Measurements from ENCODE around the gene DIDO1.
"Not testable (repeated sequence)": the region's sequence is repeated elsewhere in the genome, so short reads cannot be mapped to it uniquely, and the experiment has no call there.

The DIDO1 gene

DNA sequence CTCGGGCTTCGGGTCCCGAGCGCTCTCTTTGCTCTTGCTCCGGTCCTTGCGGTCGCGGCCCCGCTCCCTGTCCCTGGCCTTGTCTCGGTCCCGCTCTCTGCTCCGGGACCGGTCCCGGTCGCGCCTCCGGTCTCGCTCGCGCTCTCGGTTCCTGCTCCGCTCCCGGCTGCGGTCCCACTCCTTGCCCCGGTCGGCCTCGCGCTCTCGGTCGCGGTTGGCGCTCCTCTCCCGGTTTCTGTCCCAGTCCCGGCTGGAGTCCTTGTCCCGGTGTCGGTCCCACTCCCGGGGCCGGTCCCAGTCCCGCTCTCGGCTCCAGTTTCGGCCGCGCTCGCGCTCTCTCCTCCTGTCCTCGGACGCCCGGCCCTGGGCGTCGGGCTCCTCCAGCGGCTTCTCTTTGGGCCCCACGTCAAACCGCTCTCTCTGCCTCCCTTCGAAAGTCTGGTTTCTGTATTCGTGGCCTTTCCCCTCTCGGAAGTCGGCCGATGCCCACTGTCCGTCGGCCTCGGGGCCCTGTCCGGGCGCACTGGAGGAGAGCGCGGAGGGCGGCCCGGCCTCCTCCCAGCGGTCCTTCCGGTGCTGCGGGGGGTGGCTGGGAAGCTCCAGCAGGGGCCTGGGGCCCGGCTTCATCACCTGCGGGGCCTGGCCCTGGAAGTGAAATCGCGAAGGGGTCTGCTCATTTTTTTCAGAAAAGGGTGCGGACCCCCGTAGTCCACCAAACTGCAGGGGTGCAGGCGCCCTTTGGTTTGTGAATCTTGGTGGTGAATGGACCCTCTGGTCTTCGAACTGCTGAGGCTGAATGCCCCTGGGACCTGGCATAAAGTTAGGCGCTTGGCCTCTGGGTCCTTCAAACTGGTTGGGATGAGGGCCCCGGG, 46.8 kb downstream of the DIDO1 start:
- no peak for DNase-seq (ENCODE audit: low read depth)

DNA sequence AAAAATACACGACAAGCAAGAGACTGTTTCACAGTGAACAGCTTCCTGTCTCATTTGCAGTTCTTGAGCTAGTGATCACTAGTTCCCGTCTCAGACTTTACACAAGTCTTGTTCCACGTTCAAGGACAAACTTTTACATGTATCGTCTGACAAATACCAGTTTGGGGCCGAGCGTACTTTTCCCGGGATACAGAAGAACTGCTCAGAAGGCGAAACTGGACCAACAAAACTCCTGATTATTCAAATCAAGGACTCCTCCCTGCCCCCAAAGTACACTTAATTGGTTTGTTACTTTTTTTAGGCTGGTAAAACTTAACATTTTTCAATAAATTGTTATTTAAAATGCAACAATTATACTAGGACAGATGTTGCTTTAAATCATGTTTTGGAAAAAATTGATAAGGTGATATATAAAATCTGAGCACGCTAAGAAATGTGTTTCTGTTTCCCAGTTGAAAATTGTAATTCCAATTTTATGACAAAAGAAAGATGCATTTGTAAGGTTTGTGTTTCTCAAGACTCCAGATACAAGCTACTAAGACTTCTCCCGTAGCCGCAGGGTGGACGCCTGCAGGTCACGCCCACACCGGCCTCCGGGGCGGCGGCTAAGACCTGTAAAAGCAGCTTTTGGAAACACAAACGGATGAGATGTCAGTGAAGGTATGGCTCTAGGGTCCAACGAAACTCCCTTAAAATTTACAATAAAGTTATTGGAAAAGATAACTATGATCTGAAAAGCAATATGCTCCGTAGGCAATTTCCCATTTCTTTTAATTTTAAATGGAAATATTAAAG, 47.9 kb downstream of the DIDO1 start:
- DNase-seq (ENCODE audit: low read depth) = no peak

DNA sequence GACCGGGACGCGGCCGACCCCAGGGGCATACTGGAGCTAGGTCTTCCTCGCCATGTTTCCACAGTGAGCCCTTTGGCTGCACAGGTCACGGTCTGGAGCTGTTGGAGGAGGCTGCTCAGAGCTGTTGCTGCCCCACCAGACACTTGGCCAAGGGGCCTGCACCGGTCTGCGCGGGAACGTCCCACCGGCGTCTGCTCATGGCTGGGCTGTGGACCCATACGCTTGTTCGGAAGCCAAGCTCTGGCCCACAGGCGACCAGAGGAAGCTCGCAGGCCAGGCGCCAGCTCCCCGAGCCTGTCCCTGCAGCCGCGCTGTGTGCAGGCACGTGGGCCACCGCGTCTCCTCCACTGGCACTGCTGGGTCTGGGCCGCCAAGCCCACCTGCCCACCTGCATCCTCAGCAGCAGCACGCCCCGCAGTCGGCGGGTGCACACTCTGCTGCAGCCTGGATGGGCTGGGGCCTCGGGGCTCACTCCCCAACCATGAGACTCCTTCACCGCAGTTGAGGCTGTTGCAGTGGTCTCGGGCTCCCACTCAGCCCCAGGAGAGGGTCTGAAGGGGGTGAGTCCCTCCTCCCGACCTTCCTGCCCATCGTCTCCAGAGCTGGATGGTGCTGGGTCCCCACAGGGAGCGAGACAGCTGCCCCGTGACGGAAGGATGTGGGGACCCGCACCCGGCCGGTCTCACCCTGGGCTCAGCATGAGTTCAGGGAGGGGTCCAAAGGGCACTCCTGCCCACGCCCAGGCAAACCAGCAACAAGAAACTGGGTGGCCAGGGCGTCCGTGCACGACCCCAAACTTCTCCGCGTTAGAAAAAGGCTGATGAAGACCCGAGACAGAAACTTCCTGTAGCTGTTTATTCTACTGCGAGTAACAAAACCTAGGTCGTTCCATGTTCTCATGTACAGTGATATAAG, 49.1 kb downstream of the DIDO1 start:
- DNase-seq (ENCODE audit: low read depth) = no peak

DNA sequence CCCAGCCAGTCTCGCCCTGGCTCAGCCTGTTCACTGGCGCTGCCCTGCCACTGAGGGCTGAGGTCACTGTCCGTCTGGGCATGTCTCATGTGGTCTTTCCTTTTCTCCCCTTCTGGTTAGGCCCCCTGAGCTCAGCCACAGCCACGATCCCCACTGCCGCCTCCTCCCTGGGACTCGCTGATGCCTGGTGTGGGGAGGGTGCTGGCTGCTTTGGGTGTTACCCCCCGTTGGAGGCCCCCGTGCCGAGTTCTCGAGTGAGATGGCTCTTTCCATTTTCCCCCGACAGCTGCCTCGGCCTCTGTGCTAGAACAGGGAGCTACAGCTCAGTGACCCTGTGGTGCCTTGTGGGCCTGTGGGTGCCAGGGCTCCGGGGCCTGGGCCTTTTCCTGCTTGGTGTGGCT, 49.8 kb downstream of the DIDO1 start:
- DNase-seq (ENCODE audit: low read depth) = no peak

DNA sequence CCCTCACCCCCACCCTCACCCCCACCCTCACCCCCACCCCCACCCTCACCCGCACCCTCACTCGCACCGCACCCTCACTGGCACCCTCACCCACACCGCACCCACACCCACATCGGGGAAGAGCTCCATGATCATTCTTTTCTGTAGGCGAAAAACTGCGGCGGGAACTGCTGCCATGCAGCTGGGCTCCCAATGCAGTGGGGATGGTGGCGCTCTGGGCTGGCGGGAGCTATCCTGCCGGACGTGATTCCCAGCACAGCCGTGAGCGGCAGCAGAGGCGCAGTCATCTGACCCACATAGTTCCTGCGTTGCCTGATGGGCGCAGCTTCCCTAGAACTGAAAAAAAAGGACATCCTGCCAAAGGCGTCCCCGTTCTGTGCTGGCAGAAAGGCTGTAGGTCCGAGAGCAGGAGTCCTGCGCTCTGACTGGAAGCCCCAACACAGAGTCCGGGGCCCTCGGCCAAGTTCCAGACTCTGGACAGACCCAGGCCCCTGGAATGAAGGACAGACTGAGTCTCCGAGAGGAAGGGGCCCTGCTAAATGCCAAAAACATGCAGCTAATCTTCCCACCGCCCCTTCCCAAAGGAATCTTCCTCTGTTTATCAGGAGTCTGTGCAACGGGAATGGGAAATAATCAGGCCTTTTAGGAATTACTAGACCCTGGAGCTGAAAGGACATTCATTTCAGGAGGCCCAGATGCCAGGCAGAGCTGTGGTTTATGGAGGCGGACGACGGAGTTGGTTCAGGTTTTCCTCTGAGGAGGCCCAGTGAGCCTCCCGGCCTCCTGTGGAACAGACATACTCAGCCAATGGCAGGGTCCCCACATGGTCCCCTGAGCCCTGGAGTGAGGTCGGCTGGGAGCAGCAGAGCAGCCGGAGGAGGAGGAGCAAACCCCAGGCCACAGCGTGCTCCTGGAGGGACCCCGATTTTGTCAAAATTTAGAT, 50.6 kb downstream of the DIDO1 start:
- DNase-seq (ENCODE audit: low read depth) = no peak

DNA sequence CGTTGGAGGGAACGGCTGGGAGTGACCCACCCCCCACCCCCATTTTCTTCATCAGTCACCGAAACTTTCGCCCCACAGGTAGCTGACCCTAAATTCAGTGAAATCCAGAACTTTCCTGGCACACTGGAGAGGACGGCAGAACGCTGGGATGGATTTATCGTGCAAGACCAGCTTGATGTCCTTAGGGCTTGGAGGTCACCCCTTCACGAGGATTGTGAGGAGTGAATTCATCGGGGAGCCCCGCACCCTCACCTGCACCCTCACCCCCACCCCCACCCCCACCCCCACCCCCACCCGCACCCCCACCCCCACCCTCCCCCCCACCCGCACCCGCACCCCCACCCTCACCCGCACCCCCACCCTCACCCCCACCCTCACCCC, 51.4 kb downstream of the DIDO1 start:
- no peak for DNase-seq (ENCODE audit: low read depth)

DNA sequence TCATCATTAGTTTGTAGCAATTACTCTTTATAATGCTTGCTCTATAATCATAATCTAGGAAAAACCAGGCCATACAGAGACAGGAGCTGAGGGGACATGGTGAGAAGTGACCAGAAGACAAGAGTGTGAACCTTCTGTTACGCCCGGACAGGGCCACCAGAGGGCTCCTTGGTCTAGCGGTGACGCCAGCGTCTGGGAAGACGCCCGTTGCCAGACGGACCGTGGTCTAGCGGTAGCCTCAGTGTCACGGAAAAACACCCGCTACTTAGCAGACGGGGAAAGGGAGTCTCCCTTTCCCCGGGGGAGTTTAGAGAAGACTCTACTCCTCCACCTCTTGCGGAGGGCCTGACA, 52.6 kb downstream of the DIDO1 start:
- not testable (repeated sequence) for DNase-seq (ENCODE audit: low read depth)

DNA sequence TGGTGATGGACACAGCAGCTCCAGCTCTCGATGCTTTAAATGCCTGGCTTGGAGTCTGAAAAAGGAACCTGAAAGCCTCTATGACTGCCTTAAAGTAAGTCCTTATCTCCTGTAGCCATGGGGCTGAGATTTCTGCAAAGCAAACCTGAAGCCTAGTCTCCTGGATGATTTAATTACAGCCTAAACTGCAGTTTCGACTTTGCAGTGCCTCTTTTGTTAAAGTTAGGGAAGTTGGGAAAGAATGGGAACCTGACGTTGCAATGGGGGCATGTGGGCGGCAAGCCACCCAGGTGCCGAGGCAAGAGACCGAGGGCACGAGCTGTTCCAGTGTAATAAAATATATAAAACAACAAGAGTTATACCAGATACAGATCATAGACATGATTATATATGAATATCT, 53.0 kb downstream of the DIDO1 start:
- DNase-seq (ENCODE audit: low read depth) = no peak

DNA sequence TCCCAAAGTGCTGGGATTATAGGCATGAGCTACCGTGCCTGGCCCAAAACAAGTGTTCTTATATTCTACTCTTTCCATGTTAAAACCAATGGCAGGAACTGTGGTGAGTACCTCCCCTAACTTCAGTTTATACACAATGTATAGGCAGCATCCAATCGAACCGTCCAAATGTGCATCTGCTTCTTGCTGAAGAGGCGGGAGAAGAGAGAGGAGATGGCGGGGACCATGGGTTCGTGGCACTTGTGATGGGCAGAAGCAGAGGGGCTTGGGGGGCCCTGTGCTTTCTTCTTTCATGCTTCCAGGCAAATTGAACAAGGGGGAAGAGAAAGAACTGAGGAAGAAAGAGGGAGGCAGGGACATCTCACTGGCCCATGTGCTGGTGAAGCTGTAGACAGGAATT, 53.4 kb downstream of the DIDO1 start:
- DNase-seq (ENCODE audit: low read depth) = no peak

DNA sequence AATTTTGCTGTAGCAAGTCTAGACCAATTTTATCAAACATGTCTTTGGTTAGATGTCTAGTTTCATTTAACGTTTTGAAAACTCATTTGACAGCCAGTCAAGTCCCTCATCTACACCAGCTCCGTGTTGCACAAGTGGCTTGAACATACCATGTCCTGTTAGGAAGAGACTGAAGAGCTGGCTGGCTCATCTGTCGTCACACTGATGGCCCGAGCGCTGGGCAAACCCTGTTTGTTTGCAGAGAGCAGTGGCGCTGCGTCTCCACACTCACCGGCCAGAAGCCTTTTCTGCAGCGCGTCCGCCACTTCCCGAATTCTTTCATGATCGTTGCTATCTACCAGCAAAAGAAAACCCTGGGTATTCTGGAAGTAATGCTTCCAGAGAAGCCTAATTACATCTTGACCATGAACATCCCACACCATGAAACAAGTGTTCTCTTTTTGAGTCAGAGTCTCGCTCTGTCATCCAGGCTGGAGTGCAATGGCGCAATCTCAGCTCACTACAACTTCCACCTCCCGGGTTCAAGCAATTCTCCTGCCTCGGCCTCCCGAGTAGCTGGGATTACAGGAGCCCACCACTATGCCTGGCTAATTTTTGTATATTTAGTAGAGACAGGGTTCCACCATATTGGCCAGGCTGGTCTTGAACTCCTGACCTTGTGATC, 54.0 kb downstream of the DIDO1 start:
- DNase-seq (ENCODE audit: low read depth) = no peak

DNA sequence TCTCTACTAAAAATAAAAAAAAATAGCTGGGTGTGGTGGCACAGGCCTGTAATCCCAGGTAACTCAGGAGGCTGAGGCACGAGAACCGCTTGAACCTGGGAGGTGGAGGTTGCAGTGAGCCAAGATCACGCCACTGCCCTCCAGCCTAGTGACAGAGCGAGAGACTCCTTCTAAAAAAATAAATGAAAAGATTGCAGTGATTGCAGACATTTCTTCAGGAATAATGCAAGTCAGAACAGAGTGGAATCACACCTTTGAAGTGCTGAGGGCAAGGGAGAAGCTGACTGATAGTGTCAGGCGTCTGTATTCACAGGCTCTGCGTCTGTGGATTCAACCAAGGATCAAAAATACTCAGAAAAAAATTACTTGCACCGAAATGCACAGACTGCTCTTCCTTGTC, 62.1 kb downstream of the DIDO1 start:
- no peak for DNase-seq (ENCODE audit: low read depth)

DNA sequence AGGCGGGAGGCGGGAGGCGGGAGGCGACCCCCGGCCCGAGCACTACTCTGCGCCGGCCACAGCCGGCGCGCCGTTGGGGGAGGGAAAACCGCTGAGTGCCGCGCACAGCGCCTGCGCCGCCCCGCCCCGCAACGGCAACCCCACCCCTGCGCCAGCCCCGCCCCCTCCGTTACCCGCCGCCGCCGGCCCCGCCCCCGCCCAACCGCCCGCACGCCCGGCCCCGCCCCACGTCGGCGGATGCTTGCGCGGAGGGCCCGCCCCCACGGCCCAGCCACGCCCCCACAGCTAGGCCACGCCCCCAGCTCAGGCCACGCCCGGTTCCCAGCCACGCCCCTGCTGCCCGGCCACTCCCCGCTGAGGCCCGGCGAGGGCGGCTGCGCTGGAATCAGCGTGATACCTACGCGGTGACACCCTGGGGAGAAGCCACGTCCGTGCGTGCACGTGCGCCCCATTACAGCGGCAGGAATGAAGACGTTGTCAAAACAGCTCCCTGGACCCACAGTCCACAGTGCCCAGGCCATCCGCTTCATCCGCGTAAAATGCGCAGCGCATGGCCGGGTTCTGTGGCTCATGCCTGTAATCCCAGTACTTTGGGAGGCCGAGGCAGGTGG, 64.5 kb downstream of the DIDO1 start, which contains the start of gene TCFL5:
TSS of gene TCFL5 (minus strand) at position 97 of the 611 bp plus-strand sequence. CDS start 152 bp downstream, outside the sequence.
- no peak for DNase-seq (ENCODE audit: low read depth)

DNA sequence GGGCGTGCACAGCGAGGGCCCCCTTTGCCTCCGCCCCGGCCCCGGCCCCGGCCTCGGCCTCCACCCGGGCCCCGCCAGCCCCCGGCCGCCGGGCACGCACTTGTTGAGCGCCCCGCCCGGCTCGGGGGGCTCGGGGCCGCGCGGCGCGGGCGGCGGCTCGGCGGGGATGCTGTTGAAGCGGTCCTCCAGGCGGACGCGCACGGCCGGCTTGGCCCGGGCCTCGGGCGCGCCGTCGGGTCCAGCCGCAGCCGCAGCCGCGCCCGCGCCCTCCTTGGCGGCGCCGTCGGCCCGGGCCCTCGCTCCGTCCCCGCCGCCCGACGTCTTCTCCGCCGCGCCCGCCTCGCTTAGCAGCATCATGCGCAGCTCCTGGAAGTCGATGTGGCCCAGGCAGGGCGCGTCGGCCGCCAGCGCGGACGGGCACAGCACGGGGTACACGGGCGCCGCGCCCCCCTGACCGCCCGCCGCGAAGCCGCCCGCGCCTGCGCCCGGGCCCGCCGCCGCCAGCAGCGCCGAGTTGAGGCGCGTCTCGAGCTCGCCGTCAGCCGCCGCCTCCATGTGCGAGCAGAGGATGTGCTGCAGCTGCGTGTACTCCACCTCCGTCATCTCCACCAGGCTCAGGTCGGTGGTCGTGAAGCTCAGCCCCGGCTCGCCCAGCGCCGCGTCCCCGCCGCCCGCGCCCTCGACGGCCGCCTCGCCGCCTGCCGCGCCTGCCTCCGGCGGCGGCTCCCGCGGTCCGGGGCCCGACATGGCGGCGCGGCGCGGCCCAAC, 65.2 kb downstream of the DIDO1 start:
- DNase-seq (ENCODE audit: low read depth) = no peak

DNA sequence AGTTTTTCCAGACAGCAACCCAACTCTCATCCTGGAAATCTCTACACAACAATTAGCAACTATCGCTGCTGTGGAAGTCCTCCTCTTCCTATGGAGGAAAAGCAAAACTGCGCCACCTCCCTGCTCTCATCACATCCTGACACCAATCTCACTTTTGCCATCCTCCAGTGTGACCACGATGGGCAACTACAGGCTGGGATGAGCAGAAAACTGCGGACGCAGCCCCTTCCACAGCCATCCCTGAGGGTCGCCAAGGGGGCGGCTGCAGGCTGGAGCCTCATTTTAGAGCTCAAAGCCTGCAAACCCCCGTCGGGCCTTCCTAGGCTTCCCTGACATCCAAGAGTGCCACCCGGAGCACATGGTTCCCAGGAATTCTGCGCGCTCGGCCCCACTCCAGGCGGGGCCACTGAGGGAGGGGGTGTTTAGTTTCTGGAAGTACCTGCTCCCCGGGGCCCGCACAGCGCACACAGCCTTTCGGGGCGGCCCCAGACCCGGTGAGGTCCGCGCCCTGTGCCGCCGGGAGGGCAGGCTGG, 65.8 kb downstream of the DIDO1 start:
- DNase-seq (ENCODE audit: low read depth) = no peak

DNA sequence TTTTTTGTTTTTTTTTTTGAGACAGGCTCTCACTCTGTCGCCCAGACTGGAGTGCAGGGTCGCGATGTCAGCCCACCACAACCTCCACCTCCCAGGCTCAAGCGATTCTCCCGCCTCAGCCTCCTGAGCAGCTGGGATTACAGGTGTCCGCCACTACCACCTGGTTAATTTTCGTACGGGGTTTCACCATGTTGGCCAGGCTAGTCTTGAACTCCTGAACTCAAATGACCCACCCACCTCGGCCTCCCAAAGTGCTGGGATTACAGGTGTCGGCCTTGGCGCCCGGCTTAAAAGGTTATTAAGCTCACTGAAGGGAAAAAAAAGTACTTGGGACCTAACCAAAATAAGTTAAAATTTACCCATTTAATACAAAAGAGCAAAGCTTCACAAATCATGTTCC, 66.6 kb downstream of the DIDO1 start:
- no peak for DNase-seq (ENCODE audit: low read depth)

DNA sequence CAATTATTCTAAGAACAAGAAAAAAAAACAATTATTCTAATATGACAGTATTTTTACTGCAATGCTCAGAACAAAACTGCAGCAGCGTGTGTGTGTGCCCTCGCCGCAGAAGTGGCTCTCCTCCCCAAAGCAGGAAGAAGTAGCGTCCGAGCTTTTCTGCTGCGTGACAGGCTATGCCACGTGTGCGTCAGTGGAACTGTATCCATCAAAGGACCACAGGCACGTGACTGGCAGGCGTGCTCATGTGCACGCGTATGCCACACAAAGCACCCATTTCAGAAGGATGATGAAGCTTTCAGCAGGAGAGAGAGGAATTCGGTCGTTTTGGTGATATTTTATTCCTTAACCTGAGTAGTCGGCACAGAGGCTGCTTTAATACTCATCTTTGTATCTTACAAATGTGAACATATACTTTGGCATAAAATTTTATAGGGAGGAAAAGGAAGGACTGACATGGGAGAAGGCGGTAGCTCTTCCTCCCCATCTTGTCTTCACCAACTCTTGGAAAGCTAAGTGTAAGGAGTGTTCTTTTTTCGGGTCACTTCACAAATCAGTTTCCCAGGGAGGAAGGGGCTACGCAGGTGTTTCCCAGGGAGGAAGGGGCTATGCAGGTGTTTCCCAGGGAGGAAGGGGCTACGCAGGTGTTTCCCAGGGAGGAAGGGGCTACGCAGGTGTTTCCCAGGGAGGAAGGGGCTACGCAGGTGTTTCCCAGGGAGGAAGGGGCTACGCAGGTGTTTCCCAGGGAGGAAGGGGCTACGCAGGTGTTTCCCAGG, 68.1 kb downstream of the DIDO1 start:
- no peak for DNase-seq (ENCODE audit: low read depth)

DNA sequence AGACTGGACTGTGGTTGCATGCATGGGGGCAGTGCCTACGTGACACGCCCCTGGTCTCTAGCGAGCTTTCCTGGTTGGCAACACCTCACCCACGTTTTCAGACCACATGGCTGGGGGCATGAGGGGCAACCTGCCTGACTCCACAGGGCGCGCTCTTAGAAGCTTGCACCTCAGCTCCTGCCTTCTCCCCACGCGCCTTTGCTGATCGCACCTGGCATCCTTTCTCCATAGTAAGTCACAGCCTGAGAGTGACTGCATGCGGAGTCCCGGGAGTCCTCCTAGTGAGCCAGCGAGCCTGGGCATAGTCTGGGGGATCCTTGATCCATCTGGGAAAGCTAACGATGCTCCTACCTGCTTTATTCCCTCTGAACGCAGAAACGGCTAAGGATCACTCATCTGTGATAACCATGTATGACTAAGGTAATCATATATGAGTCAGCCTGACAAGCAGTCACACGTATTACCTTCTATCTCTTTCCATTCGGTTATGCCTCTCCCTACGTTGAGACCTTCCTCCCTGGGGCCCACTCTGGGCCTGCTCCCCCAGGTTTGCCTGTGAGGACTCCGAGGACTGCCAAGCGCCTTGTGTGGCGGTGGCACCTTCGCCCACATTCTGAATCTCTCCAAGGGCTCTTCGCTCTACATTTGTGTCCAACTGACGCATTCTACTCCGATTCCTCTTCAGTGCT, 69.2 kb downstream of the DIDO1 start:
- DNase-seq (ENCODE audit: low read depth) = no peak

DNA sequence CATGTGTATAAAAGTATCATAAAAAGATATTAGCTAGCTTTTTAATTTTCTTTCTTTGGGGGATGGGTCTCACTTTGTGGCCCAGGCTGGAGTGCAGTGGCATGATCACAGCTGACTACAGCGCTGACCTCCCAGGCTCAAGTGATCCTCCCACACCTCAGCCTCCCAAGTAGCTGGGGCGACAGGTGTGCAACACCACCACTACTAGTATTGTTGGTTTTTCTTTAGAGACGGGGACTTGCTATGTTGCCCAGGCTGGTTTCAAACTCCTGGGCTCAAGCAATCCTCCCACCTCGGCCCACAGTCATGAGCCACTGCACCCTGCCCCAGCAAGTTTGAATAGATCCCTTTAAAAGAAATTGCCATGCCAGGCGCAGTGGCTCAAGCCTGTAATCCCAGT, 71.2 kb downstream of the DIDO1 start:
- DNase-seq (ENCODE audit: low read depth) = no peak
